IMR-90 (cell line): ENCODE results near the gene AQP6. TPM values are rescaled to one million over a fixed set of nuclear protein-coding genes. Genes with fewer than 3 reads are reported as not detected.

ENCODE experiments used
- ATAC-seq: fragments of 200-7000 bp; cut with Tn5 transposase; 2 replicates; pipeline ENCODE4 v1.9.1; 2020; ENCODE audit warnings: low read depth, mild to moderate bottlenecking, moderate library complexity
- BruUV-seq: library from RNA; stranded (reverse); fragments of 400-500 nt; replicated peaks from 2 replicates; lab custom pipeline; 2021; lab: Mats Ljungman, UMichigan
- CTCF ChIA-PET: fragments of 300-600 bp; formaldehyde crosslinking; extraction: SDS; loops from one replicate; lab custom pipeline; 2021; ENCODE audit warnings: antibody characterized with exemption; lab: Yijun Ruan, JAX
- POLR2A ChIA-PET: fragments of 300-600 bp; sonication (Branson Sonifier 250); formaldehyde crosslinking; loops from one replicate; lab custom pipeline; 2022; ENCODE audit warnings: antibody characterized with exemption; ENCODE audit not compliant: unreplicated experiment; lab: Charles Lee
- DNase-seq: peaks from one replicate; pipeline ENCODE4 v3.0.0; 2013
- H2AFZ ChIP-seq: replicated peaks from 2 replicates; pipeline ENCODE3; 2013; ENCODE audit warnings: low read length, mild to moderate bottlenecking; ENCODE audit not compliant: poor library complexity
- H2AK5ac ChIP-seq: 2 replicates; pipeline ENCODE4 v1.6.1; 2013; ENCODE audit warnings: low read depth, low read length, inconsistent platforms
- H2AK9ac ChIP-seq: replicated peaks from 2 replicates; pipeline ENCODE3; 2013; ENCODE audit warnings: mild to moderate bottlenecking, low read depth, low read length, moderate library complexity; ENCODE audit not compliant: poor library complexity
- H2BK120ac ChIP-seq: 2 replicates; pipeline ENCODE4 v1.6.1; 2013; ENCODE audit warnings: low read depth, low read length, inconsistent platforms
- H2BK15ac ChIP-seq: 3 replicates; pipeline ENCODE4 v1.6.1; 2013; ENCODE audit warnings: low read depth, low read length, inconsistent platforms
- H2BK20ac ChIP-seq: 2 replicates; pipeline ENCODE4 v1.6.1; 2013; ENCODE audit warnings: low read depth, mild to moderate bottlenecking, inconsistent platforms, low read length, moderate library complexity
- H2BK5ac ChIP-seq: 2 replicates; pipeline ENCODE4 v1.6.1; 2013; ENCODE audit warnings: mild to moderate bottlenecking, low read depth, low read length, inconsistent platforms; ENCODE audit not compliant: poor library complexity, severe bottlenecking
- H3K14ac ChIP-seq: replicated peaks from 2 replicates; pipeline ENCODE4 v1.6.1; 2013; ENCODE audit warnings: low read depth, low read length, inconsistent platforms
- H3K18ac ChIP-seq: 2 replicates; pipeline ENCODE4 v1.6.1; 2013; ENCODE audit warnings: low read depth, low read length, control low read depth
- H3K23ac ChIP-seq: 2 replicates; pipeline ENCODE4 v1.6.1; 2013; ENCODE audit warnings: low read depth, low read length, inconsistent platforms
- H3K27ac ChIP-seq: 2 replicates; pipeline ENCODE4 v1.5.1; 2013; ENCODE audit warnings: mild to moderate bottlenecking, control low read depth, low read length; ENCODE audit not compliant: insufficient read depth
- H3K27me3 ChIP-seq: 2 replicates; pipeline ENCODE4 v1.6.1; 2013; ENCODE audit warnings: low read length; ENCODE audit not compliant: control insufficient read depth, insufficient read depth
- H3K36me3 ChIP-seq: 2 replicates; pipeline ENCODE4 v1.6.1; 2013; ENCODE audit warnings: low read length, mixed read lengths; ENCODE audit not compliant: control insufficient read depth, insufficient read depth
- H3K4ac ChIP-seq: 2 replicates; pipeline ENCODE4 v1.6.1; 2013; ENCODE audit warnings: low read depth, low read length, inconsistent platforms
- H3K4me1 ChIP-seq: 2 replicates; pipeline ENCODE4 v1.6.1; 2013; ENCODE audit warnings: low read length, mixed read lengths; ENCODE audit not compliant: control insufficient read depth, insufficient read depth
- H3K4me2 ChIP-seq: 2 replicates; pipeline ENCODE4 v1.6.1; 2013; ENCODE audit warnings: low read depth, mild to moderate bottlenecking, control low read depth, low read length, moderate library complexity
- H3K4me3 ChIP-seq: 2 replicates; pipeline ENCODE4 v1.5.1; 2013; ENCODE audit warnings: low read depth, mild to moderate bottlenecking, control low read depth, low read length, moderate library complexity; ENCODE audit not compliant: insufficient read depth
- H3K56ac ChIP-seq: 2 replicates; pipeline ENCODE4 v1.6.1; 2013; ENCODE audit warnings: low read length, inconsistent platforms; ENCODE audit not compliant: insufficient read depth; ENCODE audit errors: extremely low read depth
- H3K79me1 ChIP-seq, 2 experiments: 2 replicates each; pipeline ENCODE4 v1.6.1; 2013; ENCODE audit warnings: low read length in 2 of 2, inconsistent platforms in 1 of 2, low read depth in 1 of 2
- H3K9ac ChIP-seq: 2 replicates; pipeline ENCODE4 v1.6.1; 2013; ENCODE audit warnings: low read depth, low read length, control low read depth
- H3K9me1 ChIP-seq: 2 replicates; pipeline ENCODE4 v1.6.1; 2013; ENCODE audit warnings: low read length, inconsistent platforms; ENCODE audit not compliant: insufficient read depth
- H3K9me3 ChIP-seq: 2 replicates; pipeline ENCODE4 v1.6.1; 2013; ENCODE audit warnings: low read length; ENCODE audit not compliant: control insufficient read depth, insufficient read depth
- H4K20me1 ChIP-seq: 2 replicates; pipeline ENCODE4 v1.6.1; 2013; ENCODE audit warnings: low read length, inconsistent platforms; ENCODE audit not compliant: insufficient read depth
- H4K5ac ChIP-seq: 2 replicates; pipeline ENCODE4 v1.6.1; 2013; ENCODE audit warnings: mild to moderate bottlenecking, low read depth, low read length, control low read depth
- H4K8ac ChIP-seq, 2 experiments: 2 replicates each; pipeline ENCODE4 v1.6.1; 2013; ENCODE audit warnings: low read depth in 2 of 2, low read length in 2 of 2, control low read depth in 1 of 2, inconsistent platforms in 1 of 2
- H4K91ac ChIP-seq: 2 replicates; pipeline ENCODE4 v1.6.1; 2013; ENCODE audit warnings: low read depth, low read length, inconsistent platforms; ENCODE audit not compliant: insufficient read depth
- CEBPB ChIP-seq: IDR thresholded peaks from 2 replicates; pipeline ENCODE4 v1.6.1; 2012; ENCODE audit warnings: low read depth, low read length, improper control_type of control experiment
- CTCF ChIP-seq: conservative IDR thresholded peaks from 2 replicates; pipeline ENCODE4 v1.5.1; 2012; ENCODE audit warnings: mild to moderate bottlenecking, low read depth, low read length, improper control_type of control experiment
- ELK1 ChIP-seq: fragments of 150-350 bp; IDR thresholded peaks from 2 replicates; pipeline ENCODE4 v1.6.1; 2016; ENCODE audit warnings: low read depth, mild to moderate bottlenecking, low read length, moderate library complexity, borderline replicate concordance
- FOS ChIP-seq: fragments of 150-350 bp; IDR thresholded peaks from 2 replicates; pipeline ENCODE4 v1.6.1; 2016; ENCODE audit warnings: low read depth, low read length
- MAFK ChIP-seq: IDR thresholded peaks from 2 replicates; pipeline ENCODE4 v1.6.1; 2012; ENCODE audit warnings: low read depth, low read length, improper control_type of control experiment
- MAZ ChIP-seq: IDR thresholded peaks from 2 replicates; pipeline ENCODE4 v1.6.1; 2012; ENCODE audit warnings: low read depth, mild to moderate bottlenecking, low read length, improper control_type of control experiment, moderate library complexity, borderline replicate concordance
- MXI1 ChIP-seq: IDR thresholded peaks from 2 replicates; pipeline ENCODE4 v1.6.1; 2012; ENCODE audit warnings: low read depth, mild to moderate bottlenecking, low read length, moderate library complexity, borderline replicate concordance
- NFE2L2 ChIP-seq: fragments of 150-350 bp; IDR thresholded peaks from 2 replicates; pipeline ENCODE4 v1.6.1; 2016; ENCODE audit warnings: low read depth, mild to moderate bottlenecking, low read length
- POLR2A ChIP-seq: IDR thresholded peaks from 2 replicates; pipeline ENCODE4 v1.6.1; 2012; ENCODE audit warnings: mild to moderate bottlenecking, low read depth, low read length
- RCOR1 ChIP-seq: IDR thresholded peaks from 2 replicates; pipeline ENCODE4 v1.6.1; 2012; ENCODE audit warnings: mild to moderate bottlenecking, low read length, improper control_type of control experiment; ENCODE audit not compliant: insufficient replicate concordance
- RFX5 ChIP-seq: IDR thresholded peaks from 2 replicates; pipeline ENCODE4 v1.8.0; 2012; ENCODE audit warnings: low read depth, mild to moderate bottlenecking, low read length, moderate library complexity
- SMC3 ChIP-seq: fragments of 150-350 bp; IDR thresholded peaks from 2 replicates; pipeline ENCODE4 v1.6.1; 2016; ENCODE audit warnings: low read depth, mild to moderate bottlenecking, antibody characterized with exemption, low read length, moderate library complexity
- WGBS, 2 experiments: methylation state at CpG; one replicate each; pipeline versions ENCODE4 v1.1.5 to v1.1.7; 2013; ENCODE audit warnings: missing lambda C conversion rate in 2 of 2; ENCODE audit not compliant: insufficient read length in 1 of 2; ENCODE audit errors: extremely low coverage in 2 of 2; 5-methylcytosine and 5-hydroxymethylcytosine counted together
- dilution Hi-C: fragments of 300-500 bp; cut with HindIII; formaldehyde crosslinking; loops from one replicate; pipeline ENCODE4 v1.14.3; 2018; ENCODE audit warnings: low sequenced_read_pairs; ENCODE audit not compliant: unreplicated experiment
- in situ Hi-C: fragments of 300-500 bp; cut with MboI; formaldehyde crosslinking; loops from 3 replicates; pipeline ENCODE4 v1.14.3; 2019; ENCODE audit warnings: low sequenced_read_pairs, inconsistent platforms, mixed read lengths
- intact Hi-C: fragments of 100-400 bp; cut with micrococcal nuclease; formaldehyde crosslinking; loops from 2 replicates; pipeline ENCODE4 v1.10.0; 2022
- polyA plus RNA-seq, 3 experiments: library from polyadenylated mRNA; depleted of rRNA; stranded (reverse); fragments of >200 nt; gene quantifications; 2 replicates each; pipeline ENCODE4 v1.2.3, GENCODE V29; 2012; ENCODE audit warnings: low replicate concordance in 1 of 3
- total RNA-seq: library from RNA; depleted of rRNA; stranded (reverse); fragments of >200 nt; gene quantifications from 2 replicates; pipeline ENCODE4 v1.2.3, GENCODE V29; 2012
- TF ChIP-seq, protein P1 (sequence below): fragments of 150-350 bp; IDR thresholded peaks from 2 replicates; pipeline ENCODE4 v1.6.1; 2017; ENCODE audit warnings: mild to moderate bottlenecking, antibody characterized with exemption, low read length, low read depth

The AQP6 gene
- total and polyA plus RNA-seq, 2 of the 4 experiments (the other 2 are of a cell fraction) = not detected

DNA sequence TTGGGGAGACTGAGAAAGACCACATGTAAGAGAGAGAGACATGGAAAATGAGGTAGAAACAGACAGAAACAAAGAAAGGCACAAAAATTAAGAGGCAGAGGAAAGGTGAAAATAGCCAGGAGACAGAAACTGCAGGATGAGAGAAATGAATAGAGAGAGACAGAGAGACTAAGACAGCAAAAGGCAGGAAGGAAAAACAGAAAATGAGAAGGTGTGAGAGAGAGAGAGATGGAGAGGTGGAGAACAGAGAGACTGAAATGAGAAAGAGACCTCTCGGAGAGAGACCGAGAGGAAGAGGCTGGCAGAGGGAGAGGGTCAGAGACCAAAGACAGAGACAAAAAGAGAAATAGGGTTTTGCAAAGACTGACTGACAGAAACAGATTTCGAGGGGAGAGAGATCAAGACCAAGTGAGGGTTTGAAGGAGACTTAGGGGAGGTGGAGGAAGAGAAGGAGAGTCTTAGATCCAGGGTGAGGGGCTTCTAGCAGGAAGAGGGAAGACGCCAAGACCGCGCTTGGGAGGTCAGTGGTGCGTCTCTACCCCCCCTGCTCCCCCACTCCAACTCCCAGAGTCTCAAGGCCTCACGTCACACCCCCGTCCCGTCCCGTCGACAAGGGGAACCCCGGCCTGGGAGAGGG lies 12.2 kb upstream of the AQP6 start:
- WGBS, 2 experiments = 53% methylated on average over 3 of the region's 13 CpGs; no CpG with 5 or more reads in 1 of the 2 experiments

More for the DNA sequence above, 12.2 kb upstream of the AQP6 start:
- no peaks in the 10 kb centered on the region for H3K9me3 ChIP-seq
- H2BK15ac ChIP-seq = no peak overlapping the region
- no peak overlapping the region for H3K9ac ChIP-seq
- no peak overlapping the region for H4K5ac ChIP-seq
- no peaks in the 10 kb centered on the region for H3K36me3 ChIP-seq
- no peak overlapping the region for H2BK20ac ChIP-seq
- H4K8ac ChIP-seq = no peak overlapping the region
- no peaks in the 10 kb centered on the region for H4K20me1 ChIP-seq
- dilution Hi-C loops (no loop called here), in situ Hi-C loops (loop anchor here (10.0 kb wide), 1 partner anchor 186 kb away; no protein-coding TSS in a partner anchor), intact Hi-C loops (loop anchor here (10.0 kb wide), 1 partner anchor 214 kb away; no protein-coding TSS in a partner anchor)
- no peaks in the 10 kb centered on the region for H3K9me1 ChIP-seq
- H2AK5ac ChIP-seq = no peak overlapping the region
- H3K14ac ChIP-seq = no peak overlapping the region
- peaks cover 95% of the 10 kb centered on the region for H3K27me3 ChIP-seq
- ATAC-seq (no peak), DNase-seq (no peak)
- BruUV-seq = no TSS peak
- H2AFZ ChIP-seq = no peak overlapping the region
- POLR2A ChIA-PET = no interaction called here
- no peaks in the 10 kb centered on the region for H3K4me1 ChIP-seq
- no peak overlapping the region for H2BK5ac ChIP-seq
- H3K4ac ChIP-seq = no peak overlapping the region
- TF ChIP-seq, protein P1, sequence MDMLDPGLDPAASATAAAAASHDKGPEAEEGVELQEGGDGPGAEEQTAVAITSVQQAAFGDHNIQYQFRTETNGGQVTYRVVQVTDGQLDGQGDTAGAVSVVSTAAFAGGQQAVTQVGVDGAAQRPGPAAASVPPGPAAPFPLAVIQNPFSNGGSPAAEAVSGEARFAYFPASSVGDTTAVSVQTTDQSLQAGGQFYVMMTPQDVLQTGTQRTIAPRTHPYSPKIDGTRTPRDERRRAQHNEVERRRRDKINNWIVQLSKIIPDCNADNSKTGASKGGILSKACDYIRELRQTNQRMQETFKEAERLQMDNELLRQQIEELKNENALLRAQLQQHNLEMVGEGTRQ = no peak
- no peak for TF ChIP-seq MAFK
- TF ChIP-seq MAZ = no peak
- no peak for TF ChIP-seq POLR2A
- no peak for TF ChIP-seq RCOR1
- no peak for TF ChIP-seq CEBPB
- TF ChIP-seq CTCF = no peak
- no peak for TF ChIP-seq MXI1
- TF ChIP-seq RFX5 = no peak
- no peak for TF ChIP-seq NFE2L2
- TF ChIP-seq FOS = no peak
- TF ChIP-seq SMC3 = no peak
- no peak for TF ChIP-seq ELK1
- no peak overlapping the region for H2BK120ac ChIP-seq
- no peak overlapping the region for H3K4me2 ChIP-seq
- no peak overlapping the region for H3K56ac ChIP-seq
- H4K91ac ChIP-seq = no peak overlapping the region
- no peak overlapping the region for H2AK9ac ChIP-seq
- H3K23ac ChIP-seq = no peak overlapping the region
- no peaks in the 10 kb centered on the region for H3K79me1 ChIP-seq
- H3K27ac ChIP-seq = no peak overlapping the region
- CTCF ChIA-PET = no interaction called here
- no peak overlapping the region for H3K18ac ChIP-seq
- H3K4me3 ChIP-seq = no peak overlapping the region
